Activated CD4-positive, alpha-beta T cell treated with anti-CD3 and anti-CD28 coated beads, Interleukin-2, amount 10 ng/mL, durations not matched to agents 24 days and 14 days (primary cell): ENCODE results near the gene ARHGEF26. TPM values are rescaled to one million over a fixed set of nuclear protein-coding genes. Genes with fewer than 3 reads are reported as not detected.
A peak's percentile ranks its signal among the peaks of the same experiment; 100 is the strongest.

ENCODE experiments used
- DNase-seq: peaks from one replicate; pipeline ENCODE4 v3.0.0; 2022
- H3K27ac Mint-ChIP-seq: one replicate; pipeline ENCODE4 v1.8.0; 2022; ENCODE audit warnings: mild to moderate bottlenecking, mixed read lengths
- H3K27me3 Mint-ChIP-seq: one replicate; pipeline ENCODE4 v1.8.0; 2022; ENCODE audit warnings: mixed read lengths
- H3K36me3 Mint-ChIP-seq: one replicate; pipeline ENCODE4 v1.8.0; 2022; ENCODE audit warnings: low read depth, mild to moderate bottlenecking, mixed read lengths
- H3K4me1 Mint-ChIP-seq: one replicate; pipeline ENCODE4 v1.8.0; 2021; ENCODE audit warnings: mixed read lengths
- H3K4me3 Mint-ChIP-seq: one replicate; pipeline ENCODE4 v1.8.0; 2022; ENCODE audit warnings: mild to moderate bottlenecking, moderate library complexity, mixed read lengths
- H3K9me3 Mint-ChIP-seq: one replicate; pipeline ENCODE4 v1.8.0; 2021; ENCODE audit warnings: mixed read lengths
- intact Hi-C: fragments of 100-400 bp; cut with micrococcal nuclease; formaldehyde crosslinking; loops from one replicate; pipeline ENCODE4 v1.15.1; 2023
- total RNA-seq: library from RNA; stranded (reverse); gene quantifications from 2 replicates; pipeline ENCODE4 v1.2.3, GENCODE V29; 2022

Gene ARHGEF26
- total RNA-seq, 1 donor from 2014 or later, result 0.12 TPM

- H3K27me3 Mint-ChIP-seq, result no peaks in the 10 kb centered on the region
- intact Hi-C loops, result no loop called here
- no peak for DNase-seq
- H3K9me3 Mint-ChIP-seq, result no peaks in the 10 kb centered on the region
- peaks cover 2% of the 10 kb centered on the region for H3K4me1 Mint-ChIP-seq
- no peak overlapping the region for H3K27ac Mint-ChIP-seq
- peaks cover 21% of the 10 kb centered on the region for H3K36me3 Mint-ChIP-seq
- no peak overlapping the region for H3K4me3 Mint-ChIP-seq
Measured at GRCh38 chr3:154247806-154248415, 126.7 kb downstream of the ARHGEF26 start.

- Mint-ChIP-seq H3K4me3 (no peak overlapping the region), H3K9me3 (no peaks in the 10 kb centered on the region), H3K36me3 (peaks cover 31% of the 10 kb centered on the region), H3K4me1 (peaks cover 3% of the 10 kb centered on the region), H3K27me3 (no peaks in the 10 kb centered on the region), H3K27ac (no peak overlapping the region)
- no peak for DNase-seq
- intact Hi-C loops, result no loop called here
Measured at GRCh38 chr3:154250291-154250690, 129.1 kb downstream of the ARHGEF26 start.

GRCh38 chr3:154251610-154252009 is 130.4 kb downstream of the ARHGEF26 start:
- intact Hi-C loops, result loop anchor here (2.0 kb wide), 2 partner anchors 157 to 1225 kb away; no protein-coding TSS in a partner anchor
- Mint-ChIP-seq H3K9me3 (no peaks in the 10 kb centered on the region), H3K4me3 (no peak overlapping the region), H3K27ac (peak overlapping the region; percentile 21), H3K36me3 (peaks cover 34% of the 10 kb centered on the region), H3K4me1 (peaks cover 3% of the 10 kb centered on the region), H3K27me3 (no peaks in the 10 kb centered on the region)
- DNase-seq, result no peak

GRCh38 chr3:154252759-154253638 is 131.8 kb downstream of the ARHGEF26 start:
- no peak overlapping the region for H3K27ac Mint-ChIP-seq
- DNase-seq, result peak; percentile 89
- peaks cover 3% of the 10 kb centered on the region for H3K4me1 Mint-ChIP-seq
- intact Hi-C loops, result loop anchor here (1.0 to 2.0 kb wide), 3 partner anchors 158 to 1226 kb away; no protein-coding TSS in a partner anchor
- H3K9me3 Mint-ChIP-seq, result no peaks in the 10 kb centered on the region
- no peaks in the 10 kb centered on the region for H3K27me3 Mint-ChIP-seq
- peaks cover 37% of the 10 kb centered on the region for H3K36me3 Mint-ChIP-seq
- no peak overlapping the region for H3K4me3 Mint-ChIP-seq

GRCh38 chr3:154254527-154254926 is 133.3 kb downstream of the ARHGEF26 start:
- peaks cover 7% of the 10 kb centered on the region for H3K4me1 Mint-ChIP-seq
- H3K4me3 Mint-ChIP-seq, result no peak overlapping the region
- H3K9me3 Mint-ChIP-seq, result no peaks in the 10 kb centered on the region
- H3K27me3 Mint-ChIP-seq, result no peaks in the 10 kb centered on the region
- H3K27ac Mint-ChIP-seq, result no peak overlapping the region
- peaks cover 45% of the 10 kb centered on the region for H3K36me3 Mint-ChIP-seq
- intact Hi-C loops, result no loop called here
- no peak for DNase-seq

GRCh38 chr3:154273381-154273780 is 152.2 kb downstream of the ARHGEF26 start:
- Mint-ChIP-seq H3K4me3 (no peak overlapping the region), H3K27ac (no peak overlapping the region), H3K9me3 (no peaks in the 10 kb centered on the region), H3K27me3 (no peaks in the 10 kb centered on the region), H3K4me1 (no peaks in the 10 kb centered on the region), H3K36me3 (peaks cover 55% of the 10 kb centered on the region)
- DNase-seq, result no peak
- intact Hi-C loops, result no loop called here

- no peak for DNase-seq
- Mint-ChIP-seq H3K4me3 (no peak overlapping the region), H3K27me3 (no peaks in the 10 kb centered on the region), H3K9me3 (no peaks in the 10 kb centered on the region), H3K4me1 (no peaks in the 10 kb centered on the region), H3K27ac (no peak overlapping the region), H3K36me3 (peaks cover 52% of the 10 kb centered on the region)
- intact Hi-C loops, result no loop called here
Measured at GRCh38 chr3:154274348-154274747, 153.2 kb downstream of the ARHGEF26 start.

- Mint-ChIP-seq H3K27me3 (no peaks in the 10 kb centered on the region), H3K9me3 (no peaks in the 10 kb centered on the region), H3K4me3 (no peak overlapping the region), H3K27ac (no peak overlapping the region), H3K4me1 (no peaks in the 10 kb centered on the region), H3K36me3 (peaks cover 51% of the 10 kb centered on the region)
- intact Hi-C loops, result no loop called here
- no peak for DNase-seq
Measured at GRCh38 chr3:154275292-154275691, 154.1 kb downstream of the ARHGEF26 start.

GRCh38 chr3:154275965-154276364 is 154.8 kb downstream of the ARHGEF26 start:
- no peak overlapping the region for H3K4me3 Mint-ChIP-seq
- DNase-seq, result no peak
- H3K9me3 Mint-ChIP-seq, result no peaks in the 10 kb centered on the region
- no peaks in the 10 kb centered on the region for H3K27me3 Mint-ChIP-seq
- intact Hi-C loops, result no loop called here
- H3K36me3 Mint-ChIP-seq, result peaks cover 56% of the 10 kb centered on the region
- no peaks in the 10 kb centered on the region for H3K4me1 Mint-ChIP-seq
- no peak overlapping the region for H3K27ac Mint-ChIP-seq

GRCh38 chr3:154280161-154280560 is 159.0 kb downstream of the ARHGEF26 start:
- intact Hi-C loops, result no loop called here
- DNase-seq, result no peak
- Mint-ChIP-seq H3K36me3 (peaks cover 58% of the 10 kb centered on the region), H3K27ac (no peak overlapping the region), H3K27me3 (no peaks in the 10 kb centered on the region), H3K4me3 (no peak overlapping the region), H3K9me3 (no peaks in the 10 kb centered on the region), H3K4me1 (no peaks in the 10 kb centered on the region)

- Mint-ChIP-seq H3K4me1 (no peaks in the 10 kb centered on the region), H3K4me3 (no peak overlapping the region), H3K9me3 (no peaks in the 10 kb centered on the region), H3K27me3 (no peaks in the 10 kb centered on the region), H3K36me3 (peaks cover 58% of the 10 kb centered on the region), H3K27ac (no peak overlapping the region)
- intact Hi-C loops, result no loop called here
- no peak for DNase-seq
Measured at GRCh38 chr3:154285221-154285620, 164.0 kb downstream of the ARHGEF26 start.

GRCh38 chr3:154290187-154290586 is 169.0 kb downstream of the ARHGEF26 start:
- Mint-ChIP-seq H3K4me3 (no peak overlapping the region), H3K27ac (no peak overlapping the region), H3K36me3 (peaks cover 54% of the 10 kb centered on the region), H3K4me1 (no peaks in the 10 kb centered on the region), H3K9me3 (no peaks in the 10 kb centered on the region), H3K27me3 (no peaks in the 10 kb centered on the region)
- intact Hi-C loops, result no loop called here
- DNase-seq, result no peak

- H3K36me3 Mint-ChIP-seq, result peaks cover 51% of the 10 kb centered on the region
- no peak for DNase-seq
- H3K4me3 Mint-ChIP-seq, result no peak overlapping the region
- H3K9me3 Mint-ChIP-seq, result no peaks in the 10 kb centered on the region
- H3K4me1 Mint-ChIP-seq, result peaks cover 1% of the 10 kb centered on the region
- no peaks in the 10 kb centered on the region for H3K27me3 Mint-ChIP-seq
- peak overlapping the region; percentile 11 for H3K27ac Mint-ChIP-seq
- intact Hi-C loops, result no loop called here
Measured at GRCh38 chr3:154294016-154294415, 172.8 kb downstream of the ARHGEF26 start.

- intact Hi-C loops, result no loop called here
- Mint-ChIP-seq H3K36me3 (peaks cover 61% of the 10 kb centered on the region), H3K27ac (no peak overlapping the region), H3K4me3 (no peak overlapping the region), H3K9me3 (no peaks in the 10 kb centered on the region), H3K4me1 (peaks cover 4% of the 10 kb centered on the region), H3K27me3 (no peaks in the 10 kb centered on the region)
- no peak for DNase-seq
Measured at GRCh38 chr3:154301561-154301960, 180.4 kb downstream of the ARHGEF26 start.
